Adrenal gland (tissue), 5 donors: ENCODE data around the gene GNS.

Source experiments
- CTCF ChIP-seq, 6 experiments: fragments of 450-650 bp in 4 of 6; fragments of 200-600 bp in 2 of 6; sonication (generic) in 1 of 6; IDR thresholded peaks; 1 replicate in 5 of 6; 2 replicates in 1 of 6; pipeline versions ENCODE4 v1.5.1 to v1.8.0; 2016 to 2021; ENCODE audit warnings: antibody characterized with exemption in 6 of 6, mild to moderate bottlenecking in 2 of 6, moderate library complexity in 1 of 6
- POLR2A ChIP-seq, 2 donors: fragments of 450-650 bp; IDR thresholded peaks; one replicate each; pipeline ENCODE4 v1.6.1; 2017; ENCODE audit warnings: antibody characterized with exemption in 2 of 2, mild to moderate bottlenecking in 2 of 2, moderate library complexity in 1 of 2
- donor health status: DM: no; HTN: no; CAD: no.

DNA sequence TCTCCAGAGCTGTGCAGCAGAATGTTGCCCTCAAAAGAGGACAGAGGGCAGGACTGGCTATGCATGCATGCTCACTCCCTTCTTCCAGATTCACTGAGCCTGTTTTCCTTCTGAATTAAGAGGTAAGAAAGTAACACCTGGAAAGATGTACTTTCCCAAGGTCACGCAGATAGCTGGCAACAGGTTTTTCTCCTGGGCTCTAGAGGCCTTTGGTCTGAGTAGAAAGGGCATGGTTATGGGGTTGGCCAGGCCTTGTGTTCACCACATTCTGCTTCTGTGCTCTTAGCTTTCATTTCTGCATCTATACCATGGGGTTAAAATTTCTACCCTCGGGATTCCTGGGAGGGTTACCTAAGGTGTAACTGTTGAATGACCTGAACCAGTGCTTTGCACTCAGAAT is 91.4 kb downstream of the GNS start:
- TF ChIP-seq CTCF (IDR thresholded peaks at IDR 0.05) (no peak), POLR2A (IDR thresholded peaks at IDR 0.05) (no peak)
